ENCODE results near the gene USHBP1. TPM values are rescaled to one million over a fixed set of nuclear protein-coding genes. Genes with fewer than 3 reads are reported as not detected.

USHBP1 gene
- total RNA-seq, 4 donors from 2014 or later: 0.79 to 1.2 (median 0.96) TPM; not detected in 1

GRCh38 chr19:17303167-17303939, 38.8 kb upstream of the USHBP1 start, which contains the start of gene ABHD8:
TSS of gene ABHD8 (minus strand) at chr19:17303425. CDS start at chr19:17301616, 1,809 bp downstream.
- Histone ChIP-seq H3K27ac (peak within 1 kb of the TSS; percentile 90 to 98 (median 94)), H3K9me3 (no peaks in the 10 kb centered on the region), H3K4me3 (peak within 1 kb of the TSS; percentile 62 to 74 (median 68)), H3K4me1 (peaks cover 34 to 50% (median 37%) of the 10 kb centered on the region in 4 donors), H3K27me3 (no peaks in the 10 kb centered on the region), H3K36me3 (no peaks in the 10 kb centered on the region)
- no peak for TF ChIP-seq POLR2A (IDR thresholded peaks at IDR 0.05)
- no peak for TF ChIP-seq EP300 (IDR thresholded peaks at IDR 0.05; ENCODE audit: low read depth)
- peak; percentile 60 to 74 (median 74) for TF ChIP-seq POLR2AphosphoS5 (IDR thresholded peaks at IDR 0.05)
- TF ChIP-seq CTCF (IDR thresholded peaks at IDR 0.05): peak; percentile 68 to 88 (median 73)
- WGBS, 2 donors (ENCODE audit: low coverage in 1 of 2): 0 to 2% methylated on average over 4 to 35 of the region's 52 CpGs
- intact Hi-C loops (cut with DNase I; ENCODE audit: low total_unique reads) (no loop called here), in situ Hi-C loops (cut with MboI; ENCODE audit: low pct_ligation_motif_present in 1 of 4, low pct_unique_long_range_greater_than_20kb in 1 of 4, low sequenced_read_pairs in 3 of 4) (no loop called here)
- peak; percentile 98 for DNase-seq

- Histone ChIP-seq H3K27ac (peak overlapping the region; percentile 90 to 98 (median 94)), H3K4me3 (peak overlapping the region; percentile 62 to 74 (median 68)), H3K36me3 (no peaks in the 10 kb centered on the region), H3K9me3 (no peaks in the 10 kb centered on the region), H3K4me1 (peaks cover 34 to 46% (median 37%) of the 10 kb centered on the region in 4 donors), H3K27me3 (no peaks in the 10 kb centered on the region)
- in situ Hi-C loops (cut with MboI; ENCODE audit: low pct_ligation_motif_present in 1 of 4, low pct_unique_long_range_greater_than_20kb in 1 of 4, low sequenced_read_pairs in 3 of 4) (no loop called here), intact Hi-C loops (cut with DNase I; ENCODE audit: low total_unique reads) (no loop called here)
- 42% methylated on average over 8 of the region's 29 CpGs; no CpG with 5 or more reads in 1 of the 2 donors for WGBS, 2 donors (ENCODE audit: low coverage in 1 of 2)
- no peak for DNase-seq
- TF ChIP-seq CTCF (IDR thresholded peaks at IDR 0.05) (no peak), EP300 (IDR thresholded peaks at IDR 0.05; ENCODE audit: low read depth) (no peak), POLR2A (IDR thresholded peaks at IDR 0.05) (no peak), POLR2AphosphoS5 (IDR thresholded peaks at IDR 0.05) (no peak)
These were observed 38.0 kb upstream of the USHBP1 start for GRCh38 chr19:17302391-17303166.

DNA sequence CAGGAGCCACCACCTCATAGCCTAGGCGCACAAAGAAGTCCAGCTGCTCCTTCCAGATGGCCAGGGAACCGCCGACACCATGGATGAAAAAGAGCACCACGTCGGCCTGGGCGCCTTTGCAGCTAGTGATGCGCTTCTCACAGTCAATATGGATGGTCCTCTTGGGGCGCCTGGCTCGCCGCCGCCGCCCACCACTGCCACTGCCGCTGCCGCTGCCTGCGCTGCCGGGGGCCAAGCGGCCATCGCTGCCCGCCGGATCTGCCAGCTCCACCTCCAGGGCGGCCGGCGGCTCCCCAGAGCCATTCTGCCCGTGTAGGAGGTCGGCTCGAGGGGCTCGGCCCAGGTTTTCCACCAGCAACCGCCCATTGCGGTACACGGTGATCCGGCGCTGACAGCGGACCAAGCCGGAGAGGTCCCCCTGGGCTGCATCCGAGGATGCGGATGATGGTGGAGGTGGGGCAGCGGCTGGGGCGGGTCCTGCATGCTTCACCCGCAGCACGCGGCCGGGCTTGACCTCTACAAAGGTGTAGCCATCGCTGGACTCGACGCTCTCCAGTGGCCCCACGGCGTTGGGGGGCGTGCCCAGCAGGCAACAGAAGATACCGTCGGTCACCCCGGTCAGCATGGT, 36.6 kb upstream of the USHBP1 start:
- 95% methylated on average over 43 of the region's 51 CpGs; no CpG with 5 or more reads in 1 of the 2 donors for WGBS, 2 donors (ENCODE audit: low coverage in 1 of 2)
- in situ Hi-C loops (cut with MboI; ENCODE audit: low pct_ligation_motif_present in 1 of 4, low pct_unique_long_range_greater_than_20kb in 1 of 4, low sequenced_read_pairs in 3 of 4): no loop called here
- peaks cover 24 to 32% (median 26%) of the 10 kb centered on the region in 4 donors for H3K4me1 ChIP-seq
- H3K27ac ChIP-seq: no peak overlapping the region
- no peaks in the 10 kb centered on the region for H3K36me3 ChIP-seq
- intact Hi-C loops (cut with DNase I; ENCODE audit: low total_unique reads): no loop called here
- no peak for TF ChIP-seq EP300 (IDR thresholded peaks at IDR 0.05; ENCODE audit: low read depth)
- TF ChIP-seq POLR2AphosphoS5 (IDR thresholded peaks at IDR 0.05): no peak
- no peak for TF ChIP-seq CTCF (IDR thresholded peaks at IDR 0.05)
- TF ChIP-seq POLR2A (IDR thresholded peaks at IDR 0.05): no peak
- H3K27me3 ChIP-seq: no peaks in the 10 kb centered on the region
- no peak for DNase-seq
- no peak overlapping the region for H3K4me3 ChIP-seq
- no peaks in the 10 kb centered on the region for H3K9me3 ChIP-seq

Data from transverse colon (tissue), 4 donors.